Lower leg skin (tissue), 4 donors: Measurements from ENCODE around the gene FBLL1. TPM values are rescaled to one million over a fixed set of nuclear protein-coding genes. Genes with fewer than 3 reads are reported as not detected.
"Not testable (repeated sequence)": the region's sequence is repeated elsewhere in the genome, so short reads cannot be mapped to it uniquely, and the experiment has no call there.

Source experiments
- DNase-seq, 2 donors: peaks; one replicate each; pipeline ENCODE4 v3.0.0-alpha.2; 2019; ENCODE audit warnings: low spot score in 2 of 2
- H3K4me3 ChIP-seq: fragments of 200-600 bp; sonication (generic); 2 replicates; pipeline ENCODE4 v1.5.1; 2017; ENCODE audit warnings: mild to moderate bottlenecking, low read depth; ENCODE audit not compliant: poor library complexity, severe bottlenecking
- POLR2A ChIP-seq, 2 donors: fragments of 450-650 bp; IDR thresholded peaks; one replicate each; pipeline ENCODE4 v1.6.1; 2016 to 2017; ENCODE audit warnings: antibody characterized with exemption in 2 of 2, mild to moderate bottlenecking in 1 of 2, moderate library complexity in 1 of 2
- WGBS, 2 donors: methylation state at CpG; one replicate each; pipeline ENCODE4 v1.1.5; 2018; 5-methylcytosine and 5-hydroxymethylcytosine counted together
- intact Hi-C: fragments of 100-400 bp; cut with DNase I; formaldehyde crosslinking; loops from one replicate; pipeline ENCODE4 v1.15.0; 2023; ENCODE audit warnings: low total_unique reads
- total RNA-seq, 4 donors: library from RNA; depleted of rRNA; stranded (reverse); fragments of >200 nt; gene quantifications; one replicate each; pipeline ENCODE4 v1.1.0, GENCODE V29; 2016
- TF ChIP-seq, protein P1 (sequence below), 3 donors: fragments of 450-650 bp; IDR thresholded peaks; one replicate each; pipeline ENCODE4 v1.5.1; 2016; ENCODE audit warnings: antibody characterized with exemption in 3 of 3, mild to moderate bottlenecking in 3 of 3, moderate library complexity in 2 of 3

FBLL1 gene
- total RNA-seq, 4 donors from 2014 or later, result 0.17 to 0.49 (median 0.36) TPM; not detected in 1

DNA sequence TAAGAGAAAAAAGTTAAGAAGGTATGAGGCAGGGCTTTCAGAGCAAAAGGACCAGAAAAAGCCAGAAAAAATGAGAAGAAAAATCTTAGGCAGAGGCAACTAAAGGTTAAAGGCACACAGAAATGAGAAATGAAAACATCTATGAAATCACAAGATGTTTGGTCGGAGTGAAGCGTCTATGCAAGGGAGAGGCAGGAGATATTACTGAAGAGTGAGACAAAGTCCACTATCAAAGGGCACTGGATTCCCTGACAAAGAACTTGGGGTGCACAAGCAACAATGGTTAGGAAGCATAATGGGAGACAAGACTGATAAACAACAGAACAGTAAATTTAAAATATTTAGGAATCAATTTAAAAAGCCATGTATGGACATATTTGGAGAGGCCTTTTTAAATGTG, 33.2 kb downstream of the FBLL1 start:
- no peak overlapping the region for H3K4me3 ChIP-seq
- 80 to 89% methylated on average over 2 of the region's 2 CpGs for WGBS, 2 donors
- TF ChIP-seq POLR2A (IDR thresholded peaks at IDR 0.05), result no peak
- TF ChIP-seq, protein P1, sequence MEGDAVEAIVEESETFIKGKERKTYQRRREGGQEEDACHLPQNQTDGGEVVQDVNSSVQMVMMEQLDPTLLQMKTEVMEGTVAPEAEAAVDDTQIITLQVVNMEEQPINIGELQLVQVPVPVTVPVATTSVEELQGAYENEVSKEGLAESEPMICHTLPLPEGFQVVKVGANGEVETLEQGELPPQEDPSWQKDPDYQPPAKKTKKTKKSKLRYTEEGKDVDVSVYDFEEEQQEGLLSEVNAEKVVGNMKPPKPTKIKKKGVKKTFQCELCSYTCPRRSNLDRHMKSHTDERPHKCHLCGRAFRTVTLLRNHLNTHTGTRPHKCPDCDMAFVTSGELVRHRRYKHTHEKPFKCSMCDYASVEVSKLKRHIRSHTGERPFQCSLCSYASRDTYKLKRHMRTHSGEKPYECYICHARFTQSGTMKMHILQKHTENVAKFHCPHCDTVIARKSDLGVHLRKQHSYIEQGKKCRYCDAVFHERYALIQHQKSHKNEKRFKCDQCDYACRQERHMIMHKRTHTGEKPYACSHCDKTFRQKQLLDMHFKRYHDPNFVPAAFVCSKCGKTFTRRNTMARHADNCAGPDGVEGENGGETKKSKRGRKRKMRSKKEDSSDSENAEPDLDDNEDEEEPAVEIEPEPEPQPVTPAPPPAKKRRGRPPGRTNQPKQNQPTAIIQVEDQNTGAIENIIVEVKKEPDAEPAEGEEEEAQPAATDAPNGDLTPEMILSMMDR (IDR thresholded peaks at IDR 0.05), result no peak
- DNase-seq, result no peak
- intact Hi-C loops, result no loop called here

DNA sequence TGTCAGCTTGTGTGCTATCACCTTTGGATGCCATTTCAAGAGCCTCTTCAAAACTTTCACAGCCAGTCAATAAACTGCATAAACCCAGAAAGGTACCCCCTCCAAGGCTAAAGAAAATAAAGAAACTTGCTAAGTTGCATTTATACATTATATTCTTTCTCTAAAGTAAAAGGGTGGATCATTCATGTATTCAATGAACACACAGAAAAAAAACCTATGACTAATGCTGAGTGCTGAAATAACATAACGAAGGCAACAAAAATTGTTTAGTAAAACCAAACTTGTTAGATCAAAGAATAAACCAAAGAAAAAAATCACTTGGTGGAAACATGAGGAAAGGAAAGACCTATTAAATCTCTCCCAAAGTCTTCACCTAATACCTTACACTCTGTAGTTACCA, 34.9 kb downstream of the FBLL1 start:
- no peak for DNase-seq
- H3K4me3 ChIP-seq, result no peak overlapping the region
- no peak for TF ChIP-seq POLR2A (IDR thresholded peaks at IDR 0.05)
- TF ChIP-seq, protein P1 (IDR thresholded peaks at IDR 0.05), result no peak
- intact Hi-C loops, result no loop called here
- 93 to 94% methylated on average over 1 of the region's 1 CpG for WGBS, 2 donors

DNA sequence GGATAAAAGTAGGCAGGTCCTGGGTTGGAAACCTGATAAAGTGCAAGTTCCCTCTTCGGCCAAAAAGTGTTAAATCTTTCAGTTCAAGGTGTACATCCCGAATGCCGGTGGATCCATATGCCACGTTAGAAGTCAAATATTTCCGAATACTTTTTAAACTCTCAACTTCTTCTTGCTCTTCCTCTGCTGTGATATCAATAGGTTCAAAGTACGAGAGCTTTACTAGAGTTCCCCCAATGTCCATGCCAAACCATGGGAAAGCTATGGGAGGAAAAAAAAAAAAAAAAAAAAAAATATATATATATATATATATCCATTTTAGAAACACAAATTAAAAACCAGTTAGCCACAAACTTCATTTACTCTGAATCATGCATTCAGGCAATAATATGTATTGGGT, 39.6 kb downstream of the FBLL1 start:
- TF ChIP-seq, protein P1 (IDR thresholded peaks at IDR 0.05), result no peak
- no peak for TF ChIP-seq POLR2A (IDR thresholded peaks at IDR 0.05)
- WGBS, 2 donors, result 94 to 98% methylated on average over 6 of the region's 6 CpGs
- no peak overlapping the region for H3K4me3 ChIP-seq
- intact Hi-C loops, result no loop called here
- DNase-seq, result no peak

DNA sequence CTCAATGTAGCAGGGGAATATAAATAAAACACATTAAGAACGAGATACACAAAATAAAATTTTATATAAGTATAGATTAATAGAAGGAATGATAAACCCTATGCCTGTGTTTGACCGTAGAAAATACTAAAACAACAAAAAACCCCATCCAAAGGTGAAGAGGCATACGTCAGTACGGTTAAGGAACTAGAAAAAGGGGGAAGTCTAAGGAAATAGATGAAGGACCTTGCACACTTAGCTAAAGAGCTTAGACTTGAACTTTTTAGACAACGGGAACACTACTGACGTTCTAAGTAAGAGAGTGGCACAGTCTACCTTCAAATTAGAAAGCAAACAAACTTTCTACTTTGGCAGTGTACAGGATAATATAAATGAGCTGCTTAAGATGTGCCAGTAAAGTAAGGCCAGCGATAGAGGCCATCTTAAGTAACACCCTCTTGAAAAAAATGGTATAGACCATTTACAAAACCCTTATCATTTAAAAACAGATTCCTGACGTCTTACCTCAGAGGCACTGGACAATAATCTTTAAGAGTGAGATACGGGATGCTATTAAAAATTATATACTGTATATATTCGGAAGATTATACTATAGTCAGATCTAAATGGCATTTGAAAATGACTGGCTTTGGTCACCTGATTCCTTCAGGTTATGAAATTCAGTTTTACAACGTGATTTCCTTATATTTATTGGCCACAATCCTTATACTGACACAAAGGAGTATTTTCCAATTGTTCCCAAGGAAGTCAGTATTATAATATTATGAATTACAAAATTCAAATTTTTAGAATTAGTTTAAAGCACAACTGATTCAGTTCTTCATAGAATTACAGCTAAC, 41.6 kb downstream of the FBLL1 start:
- intact Hi-C loops, result no loop called here
- no peak overlapping the region for H3K4me3 ChIP-seq
- TF ChIP-seq, protein P1 (IDR thresholded peaks at IDR 0.05), result no peak
- no peak for TF ChIP-seq POLR2A (IDR thresholded peaks at IDR 0.05)
- 88% methylated on average over 11 of the region's 11 CpGs for WGBS, 2 donors
- DNase-seq, result no peak

DNA sequence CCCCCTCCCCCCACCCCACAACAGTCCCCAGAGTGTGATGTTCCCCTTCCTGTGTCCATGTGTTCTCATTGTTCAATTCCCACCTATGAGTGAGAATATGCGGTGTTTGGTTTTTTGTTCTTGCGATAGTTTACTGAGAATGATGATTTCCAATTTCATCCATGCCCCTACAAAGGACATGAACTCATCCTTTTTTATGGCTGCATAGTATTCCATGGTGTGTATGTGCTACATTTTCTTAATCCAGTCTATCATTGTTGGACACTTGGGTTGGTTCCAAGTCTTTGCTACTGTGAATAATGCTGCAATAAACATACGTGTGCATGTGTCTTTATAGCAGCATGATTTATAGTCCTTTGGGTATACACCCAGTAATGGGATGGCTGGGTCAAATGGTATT, 44.6 kb downstream of the FBLL1 start:
- intact Hi-C loops, DNase-seq, H3K4me3 ChIP-seq: not testable (repeated sequence)
- 88 to 90% methylated on average over 3 of the region's 3 CpGs for WGBS, 2 donors

DNA sequence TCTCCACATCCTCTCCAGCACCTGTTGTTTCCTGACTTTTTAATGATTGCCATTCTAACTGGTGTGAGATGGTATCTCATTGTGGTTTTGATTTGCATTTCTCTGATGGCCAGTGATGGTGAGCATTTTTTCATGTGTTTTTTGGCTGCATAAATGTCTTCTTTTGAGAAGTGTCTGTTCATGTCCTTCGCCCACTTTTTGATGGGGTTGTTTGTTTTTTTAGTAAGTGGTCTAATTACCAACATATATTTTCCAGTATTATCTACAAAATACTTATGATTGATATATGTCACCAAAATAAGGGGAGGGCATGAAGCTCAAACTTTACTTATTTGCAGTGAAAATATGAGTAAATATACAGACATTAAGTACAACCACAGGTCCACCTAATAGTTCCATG, 45.1 kb downstream of the FBLL1 start:
- intact Hi-C loops, H3K4me3 ChIP-seq, DNase-seq: not testable (repeated sequence)
- 93 to 95% methylated on average over 1 of the region's 1 CpG for WGBS, 2 donors
